ENCODE results near the gene SHMT2. TPM values are rescaled to one million over a fixed set of nuclear protein-coding genes. Genes with fewer than 3 reads are reported as not detected.

SHMT2 gene
- total RNA-seq, 1 experiment from 2014 or later: 280 TPM

- H3K79me2 ChIP-seq (ENCODE audit: insufficient read depth, low read length): no peaks in the 10 kb centered on the region
- ChIA-PET RAD21 (ENCODE audit: low non-redundant PET in 1 of 2, low total read pairs in 2 of 2, uncharacterized antibody in 2 of 2, unreplicated experiment in 2 of 2) (interaction anchor here in 1 of 2 experiments (1.1 kb wide), 1 partner anchor 26 kb away, joined by 4 read pairs; no protein-coding TSS in a partner anchor), POLR2A (no interaction called here), CTCF (interaction anchor here (0.6 to 2.3 kb wide), 4 partner anchors 12 to 238 kb away, joined by 3 to 15 read pairs (median 3); partner anchors contain the start of gene INHBE)
- intact Hi-C loops (cut with micrococcal nuclease): no loop called here
- H4K20me1 ChIP-seq (ENCODE audit: insufficient read depth): no peaks in the 10 kb centered on the region
- H3K9me3 ChIP-seq (ENCODE audit: control insufficient read depth in 1 of 2, insufficient read depth in 1 of 2, low read depth in 1 of 2, low read length in 2 of 2): no peaks in the 10 kb centered on the region
- H3K27ac ChIP-seq (ENCODE audit: low read depth, low read length): peak overlapping the region; percentile 42; the same call in 1 of the 2 replicates
- peak overlapping the region; percentile 69 for H3K9ac ChIP-seq (ENCODE audit: low read length)
- ATAC-seq (peak; percentile 18), DNase-seq (ENCODE audit: low read depth, low spot score) (no peak)
- peak overlapping the region; percentile 53 to 81 for H3K4me3 ChIP-seq (replicated peaks in 1 of 2; ENCODE audit: low read depth in 1 of 2, low read length in 2 of 2)
- TF ChIP-seq ZFX (IDR thresholded peaks at IDR 0.05) (no peak), REST (IDR thresholded peaks at IDR 0.05; ENCODE audit: low read depth) (no peak), SIN3A (IDR thresholded peaks at IDR 0.05; ENCODE audit: low read depth) (no peak), POLR2AphosphoS5 (IDR thresholded peaks at IDR 0.05; ENCODE audit: low read depth, low read length) (no peak), YY1 (IDR thresholded peaks at IDR 0.05; ENCODE audit: extremely low read depth, insufficient replicate concordance, low read depth, low read length) (no peak), TCF7L2 (IDR thresholded peaks at IDR 0.05; ENCODE audit: borderline replicate concordance, extremely low read depth, insufficient read depth, insufficient read length) (no peak), SRF (IDR thresholded peaks at IDR 0.05; ENCODE audit: low read depth) (no peak), SP1 (IDR thresholded peaks at IDR 0.05; ENCODE audit: low read depth) (no peak), RAD21 (IDR thresholded peaks at IDR 0.05; ENCODE audit: low read depth) (no peak), JUND (IDR thresholded peaks at IDR 0.05) (no peak), ZNF274 (IDR thresholded peaks at IDR 0.05; ENCODE audit: low read depth, low read length) (no peak), POLR2A (IDR thresholded peaks at IDR 0.05; ENCODE audit: borderline replicate concordance, extremely low read depth, insufficient read depth, insufficient read length) (no peak), CTCF (IDR thresholded peaks at IDR 0.05 in 2 of 3, conservative IDR thresholded peaks at IDR 0.05 in 1 of 3; ENCODE audit: borderline replicate concordance in 1 of 3, insufficient read depth in 1 of 3, low read depth in 2 of 3, low read length in 2 of 3) (no peak), CBX3 (IDR thresholded peaks at IDR 0.05; ENCODE audit: low read depth) (no peak)
- TF ChIP-seq, protein P1, sequence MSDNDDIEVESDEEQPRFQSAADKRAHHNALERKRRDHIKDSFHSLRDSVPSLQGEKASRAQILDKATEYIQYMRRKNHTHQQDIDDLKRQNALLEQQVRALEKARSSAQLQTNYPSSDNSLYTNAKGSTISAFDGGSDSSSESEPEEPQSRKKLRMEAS (IDR thresholded peaks at IDR 0.05): no peak
- TF ChIP-seq, protein P2, sequence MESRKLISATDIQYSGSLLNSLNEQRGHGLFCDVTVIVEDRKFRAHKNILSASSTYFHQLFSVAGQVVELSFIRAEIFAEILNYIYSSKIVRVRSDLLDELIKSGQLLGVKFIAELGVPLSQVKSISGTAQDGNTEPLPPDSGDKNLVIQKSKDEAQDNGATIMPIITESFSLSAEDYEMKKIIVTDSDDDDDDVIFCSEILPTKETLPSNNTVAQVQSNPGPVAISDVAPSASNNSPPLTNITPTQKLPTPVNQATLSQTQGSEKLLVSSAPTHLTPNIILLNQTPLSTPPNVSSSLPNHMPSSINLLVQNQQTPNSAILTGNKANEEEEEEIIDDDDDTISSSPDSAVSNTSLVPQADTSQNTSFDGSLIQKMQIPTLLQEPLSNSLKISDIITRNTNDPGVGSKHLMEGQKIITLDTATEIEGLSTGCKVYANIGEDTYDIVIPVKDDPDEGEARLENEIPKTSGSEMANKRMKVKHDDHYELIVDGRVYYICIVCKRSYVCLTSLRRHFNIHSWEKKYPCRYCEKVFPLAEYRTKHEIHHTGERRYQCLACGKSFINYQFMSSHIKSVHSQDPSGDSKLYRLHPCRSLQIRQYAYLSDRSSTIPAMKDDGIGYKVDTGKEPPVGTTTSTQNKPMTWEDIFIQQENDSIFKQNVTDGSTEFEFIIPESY (IDR thresholded peaks at IDR 0.05; ENCODE audit: extremely low read depth, insufficient replicate concordance, low read length): no peak
- peaks cover 17 to 50% of the 10 kb centered on the region in 2 experiments for H3K4me1 ChIP-seq (ENCODE audit: control insufficient read depth in 1 of 2, insufficient read depth in 2 of 2, low read length in 2 of 2)
- peak overlapping the region; percentile 97 for H3K4me2 ChIP-seq (ENCODE audit: low read length)
- BruUV-seq (replicated peaks): no TSS peak
- peak overlapping the region; percentile 61 for H2AFZ ChIP-seq (ENCODE audit: low read depth, low read length, poor library complexity, severe bottlenecking)
- H3K36me3 ChIP-seq (ENCODE audit: control insufficient read depth in 1 of 2, insufficient read depth in 2 of 2, low read length in 2 of 2): no peaks in the 10 kb centered on the region
- H3K27me3 ChIP-seq (ENCODE audit: insufficient read depth, low read length): no peaks in the 10 kb centered on the region
- no peaks in the 10 kb centered on the region for H3K9me2 ChIP-seq (ENCODE audit: insufficient read depth)
Observed at GRCh38 chr12:57216921-57217879, 12.3 kb upstream of the SHMT2 start.
